ENCODE data around the gene CDC26. TPM values are rescaled to one million over a fixed set of nuclear protein-coding genes. Genes with fewer than 3 reads are reported as not detected.

Gene CDC26
- total and polyA plus RNA-seq, 2 experiments from 2014 or later = 21.6 to 67.2 TPM

GRCh38 chr9:113246928-113247327 lies 28.4 kb downstream of the CDC26 start:
- no peak for DNase-seq
- in situ Hi-C loops (cut with MboI) = no loop called here
- Histone ChIP-seq H3K4me1 (ENCODE audit: insufficient read depth) (no peaks in the 10 kb centered on the region), H3K27ac (no peak overlapping the region), H3K9me3 (ENCODE audit: low read depth) (no peaks in the 10 kb centered on the region), H3K9ac (no peak overlapping the region), H3K27me3 (replicated peaks; ENCODE audit: insufficient read depth) (no peaks in the 10 kb centered on the region), H4K20me1 (ENCODE audit: insufficient read depth) (no peaks in the 10 kb centered on the region), H3K4me3 (no peak overlapping the region), H3K9me2 (ENCODE audit: insufficient read depth) (no peaks in the 10 kb centered on the region), H3F3A (ENCODE audit: insufficient read depth) (no peaks in the 10 kb centered on the region), H3K36me3 (ENCODE audit: low read depth) (0 out of 2 replicates have a peak, but pooled peaks cover 3% of the 10 kb centered on the region), H3K4me2 (ENCODE audit: unreplicated experiment) (no peak overlapping the region), H2AFZ (no peak overlapping the region), H3K79me2 (ENCODE audit: insufficient read depth) (peaks cover 86% of the 10 kb centered on the region)
- TF ChIP-seq EZH2 (IDR thresholded peaks at IDR 0.05; ENCODE audit: insufficient read depth, poor library complexity, severe bottlenecking) = no peak
- TF ChIP-seq EZH2phosphoT487 (IDR thresholded peaks at IDR 0.05; ENCODE audit: insufficient read depth, low read depth) = no peak
- WGBS, 2 experiments (ENCODE audit: low coverage in 1 of 2, low lambda C conversion rate in 2 of 2, missing lambda C conversion rate in 2 of 2) = 86 to 90% methylated on average over 6 of the region's 6 CpGs

GRCh38 chr9:113245894-113246293 lies 29.5 kb downstream of the CDC26 start:
- H3K79me2 ChIP-seq (ENCODE audit: insufficient read depth) = peaks cover 76% of the 10 kb centered on the region
- 0 out of 2 replicates have a peak, but pooled peaks cover 3% of the 10 kb centered on the region for H3K36me3 ChIP-seq (ENCODE audit: low read depth)
- H3F3A ChIP-seq (ENCODE audit: insufficient read depth) = no peaks in the 10 kb centered on the region
- 88 to 92% methylated on average over 4 of the region's 4 CpGs for WGBS, 2 experiments (ENCODE audit: low coverage in 1 of 2, low lambda C conversion rate in 2 of 2, missing lambda C conversion rate in 2 of 2)
- no peak overlapping the region for H3K27ac ChIP-seq
- TF ChIP-seq EZH2phosphoT487 (IDR thresholded peaks at IDR 0.05; ENCODE audit: insufficient read depth, low read depth) = no peak
- TF ChIP-seq EZH2 (IDR thresholded peaks at IDR 0.05; ENCODE audit: insufficient read depth, poor library complexity, severe bottlenecking) = no peak
- in situ Hi-C loops (cut with MboI) = no loop called here
- no peak overlapping the region for H3K9ac ChIP-seq
- no peak overlapping the region for H3K4me2 ChIP-seq (ENCODE audit: unreplicated experiment)
- H3K9me3 ChIP-seq (ENCODE audit: low read depth) = no peaks in the 10 kb centered on the region
- H2AFZ ChIP-seq = no peak overlapping the region
- H4K20me1 ChIP-seq (ENCODE audit: insufficient read depth) = no peaks in the 10 kb centered on the region
- H3K27me3 ChIP-seq (replicated peaks; ENCODE audit: insufficient read depth) = no peaks in the 10 kb centered on the region
- H3K4me1 ChIP-seq (ENCODE audit: insufficient read depth) = no peaks in the 10 kb centered on the region
- H3K9me2 ChIP-seq (ENCODE audit: insufficient read depth) = no peaks in the 10 kb centered on the region
- no peak overlapping the region for H3K4me3 ChIP-seq
- DNase-seq = no peak

GRCh38 chr9:113244556-113244955 lies 30.8 kb downstream of the CDC26 start:
- Histone ChIP-seq H3K27ac (no peak overlapping the region), H2AFZ (no peak overlapping the region), H4K20me1 (ENCODE audit: insufficient read depth) (no peaks in the 10 kb centered on the region), H3K9me3 (ENCODE audit: low read depth) (no peaks in the 10 kb centered on the region), H3K4me2 (ENCODE audit: unreplicated experiment) (no peak overlapping the region), H3K4me1 (ENCODE audit: insufficient read depth) (no peaks in the 10 kb centered on the region; the same call in 1 of the 2 replicates), H3K4me3 (no peak overlapping the region), H3F3A (ENCODE audit: insufficient read depth) (no peaks in the 10 kb centered on the region), H3K36me3 (ENCODE audit: low read depth) (0 out of 2 replicates have a peak, but pooled peaks cover 2% of the 10 kb centered on the region), H3K9me2 (ENCODE audit: insufficient read depth) (no peaks in the 10 kb centered on the region), H3K27me3 (replicated peaks; ENCODE audit: insufficient read depth) (no peaks in the 10 kb centered on the region), H3K9ac (no peak overlapping the region), H3K79me2 (ENCODE audit: insufficient read depth) (peaks cover 84% of the 10 kb centered on the region)
- TF ChIP-seq EZH2 (IDR thresholded peaks at IDR 0.05; ENCODE audit: insufficient read depth, poor library complexity, severe bottlenecking) = no peak
- DNase-seq = no peak
- in situ Hi-C loops (cut with MboI) = no loop called here
- WGBS, 2 experiments (ENCODE audit: low coverage in 1 of 2, low lambda C conversion rate in 2 of 2, missing lambda C conversion rate in 2 of 2) = 74 to 77% methylated on average over 2 of the region's 2 CpGs

DNA sequence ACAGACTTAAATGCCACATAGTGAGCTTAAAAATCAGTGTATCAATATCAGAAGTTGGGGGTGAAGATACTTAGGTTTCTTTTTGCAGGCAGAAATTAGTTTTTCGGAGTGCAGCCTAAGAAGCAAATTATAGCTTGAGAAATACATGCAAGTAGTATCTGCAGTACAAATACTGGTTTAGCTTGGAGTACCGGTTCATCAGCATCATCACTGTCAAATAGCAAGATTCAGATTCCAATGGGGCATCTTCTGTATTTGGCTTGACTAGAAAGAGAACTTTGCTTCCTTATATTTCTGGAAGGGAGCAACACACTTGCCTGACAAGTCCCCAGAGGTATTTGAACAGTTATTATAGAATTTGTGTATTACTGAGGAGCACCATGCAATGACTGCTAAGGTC lies 34.2 kb downstream of the CDC26 start:
- peaks cover 83% of the 10 kb centered on the region for H3K79me2 ChIP-seq (ENCODE audit: insufficient read depth)
- H3K4me2 ChIP-seq (ENCODE audit: unreplicated experiment) = no peak overlapping the region
- H3K4me1 ChIP-seq (ENCODE audit: insufficient read depth) = no peaks in the 10 kb centered on the region; the same call in 1 of the 2 replicates
- in situ Hi-C loops (cut with MboI) = no loop called here
- H3K36me3 ChIP-seq (ENCODE audit: low read depth) = no peaks in the 10 kb centered on the region
- no peak overlapping the region for H3K27ac ChIP-seq
- TF ChIP-seq EZH2phosphoT487 (IDR thresholded peaks at IDR 0.05; ENCODE audit: insufficient read depth, low read depth) = no peak
- TF ChIP-seq EZH2 (IDR thresholded peaks at IDR 0.05; ENCODE audit: insufficient read depth, poor library complexity, severe bottlenecking) = no peak
- no peaks in the 10 kb centered on the region for H3K27me3 ChIP-seq (replicated peaks; ENCODE audit: insufficient read depth)
- no peak overlapping the region for H2AFZ ChIP-seq
- WGBS, 2 experiments (ENCODE audit: low coverage in 1 of 2, low lambda C conversion rate in 2 of 2, missing lambda C conversion rate in 2 of 2) = 96 to 97% methylated on average over 2 of the region's 2 CpGs
- H3K9ac ChIP-seq = no peak overlapping the region
- no peak overlapping the region for H3K4me3 ChIP-seq
- H3K9me2 ChIP-seq (ENCODE audit: insufficient read depth) = no peaks in the 10 kb centered on the region
- H3K9me3 ChIP-seq (ENCODE audit: low read depth) = no peaks in the 10 kb centered on the region
- DNase-seq = no peak
- no peaks in the 10 kb centered on the region for H4K20me1 ChIP-seq (ENCODE audit: insufficient read depth)
- H3F3A ChIP-seq (ENCODE audit: insufficient read depth) = no peaks in the 10 kb centered on the region

DNA sequence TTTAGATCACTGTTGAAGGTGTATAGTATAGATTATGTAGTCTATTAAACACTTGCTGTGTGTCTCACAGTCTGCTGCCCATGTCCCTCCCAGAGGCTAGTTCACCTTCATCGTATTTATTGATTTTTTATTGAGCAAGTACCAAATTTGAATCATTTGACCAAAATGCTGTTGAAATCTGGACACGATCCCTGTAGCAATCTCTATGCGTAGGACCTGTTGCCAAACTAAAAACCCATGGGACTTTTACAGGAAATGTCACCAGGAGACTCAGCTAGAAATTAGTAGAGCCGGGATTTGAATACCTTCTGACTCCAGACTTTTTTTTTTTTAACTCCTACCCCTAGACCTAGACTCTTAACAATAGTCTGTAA lies 36.5 kb downstream of the CDC26 start:
- TF ChIP-seq EZH2phosphoT487 (IDR thresholded peaks at IDR 0.05; ENCODE audit: insufficient read depth, low read depth) (no peak), EZH2 (IDR thresholded peaks at IDR 0.05; ENCODE audit: insufficient read depth, poor library complexity, severe bottlenecking) (no peak)
- in situ Hi-C loops (cut with MboI) = no loop called here
- 63 to 66% methylated on average over 4 of the region's 4 CpGs for WGBS, 2 experiments (ENCODE audit: low coverage in 1 of 2, low lambda C conversion rate in 2 of 2, missing lambda C conversion rate in 2 of 2)
- Histone ChIP-seq H2AFZ (no peak overlapping the region), H3K4me3 (no peak overlapping the region), H3K4me2 (ENCODE audit: unreplicated experiment) (no peak overlapping the region), H3K27me3 (replicated peaks; ENCODE audit: insufficient read depth) (no peaks in the 10 kb centered on the region), H3K36me3 (ENCODE audit: low read depth) (no peaks in the 10 kb centered on the region), H3K27ac (no peak overlapping the region), H3K9ac (no peak overlapping the region), H3K79me2 (ENCODE audit: insufficient read depth) (peaks cover 79% of the 10 kb centered on the region), H3K4me1 (ENCODE audit: insufficient read depth) (no peaks in the 10 kb centered on the region; the same call in 1 of the 2 replicates), H3K9me2 (ENCODE audit: insufficient read depth) (no peaks in the 10 kb centered on the region), H3F3A (ENCODE audit: insufficient read depth) (no peaks in the 10 kb centered on the region), H3K9me3 (ENCODE audit: low read depth) (no peaks in the 10 kb centered on the region), H4K20me1 (ENCODE audit: insufficient read depth) (0 out of 2 replicates have a peak, but pooled peaks cover 2% of the 10 kb centered on the region)
- DNase-seq = no peak
